GM20431 (cell line): ENCODE measurements around the gene MTMR4.
"Not testable (repeated sequence)": the region's sequence is repeated elsewhere in the genome, so short reads cannot be mapped to it uniquely, and the experiment has no call there.

Source experiments
- in situ Hi-C: fragments of 300-500 bp; cut with MseI, MboI; formaldehyde crosslinking; loops from one replicate; pipeline ENCODE4 v1.15.0; 2020; ENCODE audit warnings: low sequenced_read_pairs; ENCODE audit not compliant: unreplicated experiment

The MTMR4 gene

GRCh38 chr17:58527949-58528348 lies 13.5 kb upstream of the MTMR4 start:
- in situ Hi-C loops, result no loop called here

GRCh38 chr17:58527306-58527705 lies 12.9 kb upstream of the MTMR4 start:
- in situ Hi-C loops, result no loop called here

- in situ Hi-C loops, result no loop called here
These were observed 10.8 kb upstream of the MTMR4 start for GRCh38 chr17:58525239-58525638.

- in situ Hi-C loops, result no loop called here
These were observed 7.2 kb upstream of the MTMR4 start for GRCh38 chr17:58521680-58522079.

- in situ Hi-C loops, result no loop called here
These were observed 6.5 kb upstream of the MTMR4 start for GRCh38 chr17:58520843-58521430.

- in situ Hi-C loops, result no loop called here
These were observed 3.6 kb upstream of the MTMR4 start for GRCh38 chr17:58517928-58518609.

GRCh38 chr17:58517378-58517927 lies 3.0 kb upstream of the MTMR4 start:
- in situ Hi-C loops, result no loop called here

- in situ Hi-C loops, result no loop called here
These were observed 2.4 kb upstream of the MTMR4 start for GRCh38 chr17:58516644-58517377.

- in situ Hi-C loops, result no loop called here
These were observed 848 bp upstream of the MTMR4 start for GRCh38 chr17:58515286-58515685.

- in situ Hi-C loops, result no loop called here
These were observed 326 bp upstream of the MTMR4 start for GRCh38 chr17:58514770-58515157.

GRCh38 chr17:58513267-58513964 lies 1.0 kb downstream of the MTMR4 start:
- in situ Hi-C loops, result no loop called here

GRCh38 chr17:58510075-58510474 lies 4.4 kb downstream of the MTMR4 start:
- in situ Hi-C loops, result no loop called here

GRCh38 chr17:58508341-58509067 lies 5.9 kb downstream of the MTMR4 start:
- in situ Hi-C loops, result no loop called here

- in situ Hi-C loops, result no loop called here
These were observed 7.3 kb downstream of the MTMR4 start for GRCh38 chr17:58507123-58507634.

GRCh38 chr17:58506354-58507080 lies 7.9 kb downstream of the MTMR4 start:
- in situ Hi-C loops, result no loop called here

GRCh38 chr17:58504826-58505351 lies 9.5 kb downstream of the MTMR4 start:
- in situ Hi-C loops, result no loop called here

GRCh38 chr17:58503866-58504265 lies 10.6 kb downstream of the MTMR4 start:
- in situ Hi-C loops, result no loop called here

- in situ Hi-C loops, result not testable (repeated sequence)
These were observed 11.3 kb downstream of the MTMR4 start for GRCh38 chr17:58503134-58503533.

GRCh38 chr17:58501451-58501850 lies 13.0 kb downstream of the MTMR4 start:
- in situ Hi-C loops, result no loop called here
